ENCODE measurements around the gene FAM120A. TPM values are rescaled to one million over a fixed set of nuclear protein-coding genes. Genes with fewer than 3 reads are reported as not detected.

FAM120A gene
- total and polyA plus RNA-seq, 9 of the 15 experiments (the other 6 are each of a cell fraction or from before 2014, with no cell fraction given), result 8.7 to 71.0 (median 42.2) TPM

- no peak for TF ChIP-seq ZNF407 (IDR thresholded peaks at IDR 0.05; ENCODE audit: low read depth)
- no peak for TF ChIP-seq CSDE1 (IDR thresholded peaks at IDR 0.05)
- no peak for TF ChIP-seq PKNOX1 (IDR thresholded peaks at IDR 0.05)
These were observed 141.7 kb downstream of the FAM120A start (continued) for GRCh38 chr9:93593144-93593658.
